Stimulated activated CD8-positive, alpha-beta memory T cell treated with anti-CD3 and anti-CD28 coated beads, Interleukin-15, amount 100 ng/mL, for 1 hour (primary cell): ENCODE data around the gene IL10.
"Not testable (repeated sequence)": the region's sequence is repeated elsewhere in the genome, so short reads cannot be mapped to it uniquely, and the experiment has no call there.

ENCODE experiments used
- DNase-seq: peaks from one replicate; pipeline ENCODE4 v3.0.0-alpha.2; 2020; ENCODE audit warnings: low read depth

Gene IL10

DNA sequence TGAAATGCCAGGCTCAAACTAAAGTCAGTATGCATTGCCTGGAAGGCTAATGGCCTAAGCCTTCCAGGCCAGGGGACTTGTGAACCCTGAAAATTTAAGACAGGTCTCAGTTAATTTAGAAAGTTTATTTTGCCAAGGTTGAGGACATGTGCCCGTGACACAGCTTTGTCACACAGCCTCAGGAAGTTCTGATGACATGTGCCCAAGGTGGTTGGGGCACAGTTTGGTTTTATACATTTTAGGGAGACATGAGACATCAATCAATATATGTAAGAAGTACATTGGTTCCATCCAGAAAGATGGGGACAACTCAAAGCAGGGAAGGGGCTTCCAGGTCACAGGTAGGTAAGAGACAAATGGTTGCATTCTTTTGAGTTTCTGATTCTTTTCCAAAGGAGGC lies 6.5 kb downstream of the IL10 start:
- not testable (repeated sequence) for DNase-seq

DNA sequence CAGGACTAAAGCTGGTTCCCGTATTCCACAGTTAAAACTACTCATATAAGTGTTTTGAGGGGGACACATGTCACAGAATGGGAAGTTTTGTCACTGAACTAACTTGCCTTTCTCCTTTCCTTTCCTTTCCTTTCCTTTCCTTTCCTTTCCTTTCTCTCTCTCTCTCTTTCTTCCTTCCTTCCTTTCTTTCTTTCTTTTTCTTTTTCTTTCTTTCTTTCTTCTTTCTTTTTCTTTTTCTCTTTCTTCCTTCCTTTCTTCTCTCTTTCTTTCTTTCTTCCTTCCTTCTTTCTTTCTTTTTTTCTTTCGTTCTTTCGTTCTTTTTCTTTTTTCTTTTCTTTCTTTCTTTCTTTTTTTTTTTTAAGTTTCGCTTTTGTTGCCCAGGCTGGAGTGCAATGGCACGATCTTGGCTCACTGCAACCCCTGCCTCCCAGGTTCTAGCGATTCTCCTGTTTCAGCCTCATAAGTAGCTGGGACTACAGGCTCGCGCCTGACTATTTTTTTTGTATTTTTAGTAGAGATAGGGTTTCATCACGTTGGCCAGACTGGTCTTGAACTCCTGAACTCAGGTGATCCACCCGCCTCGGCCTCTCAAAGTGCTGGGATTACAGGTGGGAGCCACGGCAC lies 9.4 kb downstream of the IL10 start:
- DNase-seq: not testable (repeated sequence)

DNA sequence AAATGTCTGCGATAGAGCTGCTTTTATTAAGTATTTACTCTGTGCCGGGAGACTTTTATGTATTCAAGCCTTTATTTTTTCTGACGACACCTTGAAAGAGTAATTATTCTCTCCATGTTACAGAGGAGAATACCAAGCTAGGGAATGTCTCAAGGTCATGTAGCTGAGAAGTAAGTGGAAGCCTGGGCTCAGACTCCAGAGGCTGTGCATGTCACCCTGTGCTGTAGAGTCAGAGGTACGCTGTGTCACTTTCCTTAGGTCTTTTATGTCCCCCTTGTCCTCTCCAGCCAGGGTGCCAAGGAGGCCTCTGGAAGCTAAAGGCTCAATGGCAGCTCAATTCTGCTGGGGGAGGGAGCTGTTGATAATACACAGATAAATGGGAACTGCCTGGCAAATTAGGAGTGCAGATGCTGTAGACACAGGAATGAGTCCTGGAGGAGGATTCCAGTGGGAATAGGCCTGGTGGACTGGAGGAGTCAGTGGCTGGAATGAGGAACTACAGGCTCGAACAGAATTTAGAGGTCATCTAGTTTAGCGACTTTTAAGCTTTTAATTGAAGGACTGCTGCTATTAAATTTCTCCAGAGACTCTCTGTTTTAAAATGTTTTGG lies 11.0 kb downstream of the IL10 start:
- DNase-seq: no peak

DNA sequence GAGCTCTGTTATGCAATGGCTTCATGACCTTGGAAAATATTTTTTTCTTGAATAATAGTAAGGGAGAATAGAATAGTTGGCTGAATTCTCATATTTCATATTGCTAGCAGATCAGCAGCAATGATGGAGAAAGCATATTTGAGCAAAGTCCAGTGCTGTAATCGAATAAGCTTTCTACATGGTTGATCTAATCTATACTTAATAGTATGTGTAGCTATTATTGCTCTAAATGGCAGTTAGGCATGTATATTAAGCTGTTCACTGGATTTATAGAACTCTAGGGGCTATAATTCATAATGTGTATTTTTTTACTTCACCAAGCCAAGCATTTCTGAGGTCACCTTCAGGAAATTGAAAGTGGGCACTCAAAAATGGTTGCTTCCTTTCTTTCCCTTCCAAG lies 11.7 kb downstream of the IL10 start:
- no peak for DNase-seq

DNA sequence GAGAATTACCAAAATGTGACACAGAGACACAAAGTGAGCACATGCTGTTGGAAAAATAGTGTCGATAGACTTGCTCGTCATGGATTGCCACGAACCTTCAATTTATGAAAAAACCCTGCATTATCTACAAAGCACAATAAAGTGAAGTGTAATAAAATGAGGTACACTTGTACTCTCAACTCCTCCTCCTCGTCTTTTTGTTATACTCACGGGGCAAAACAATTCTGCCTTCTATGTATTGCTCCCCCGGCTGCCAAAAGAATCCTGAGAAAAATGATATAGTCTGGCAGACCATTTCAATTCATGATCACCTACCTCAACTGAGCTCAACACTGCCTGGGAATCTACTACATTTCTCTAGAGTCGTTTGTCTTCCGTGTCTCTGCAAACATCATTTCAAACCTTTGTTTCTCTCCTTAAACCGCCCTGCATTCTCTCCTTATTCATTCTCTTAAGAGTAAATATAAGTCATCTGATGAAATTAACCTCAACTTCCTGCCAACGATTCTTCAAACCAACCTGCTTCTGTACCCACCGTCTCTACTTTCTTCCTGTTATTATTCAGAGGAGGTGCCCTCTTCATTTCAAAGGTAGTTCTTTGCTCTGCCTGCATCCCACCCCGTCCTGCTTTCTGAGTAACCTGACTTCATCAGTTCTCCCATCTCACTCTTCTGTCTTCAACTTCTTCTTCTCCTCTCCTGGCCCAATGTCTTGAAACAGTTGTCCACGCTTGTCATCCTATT lies 14.6 kb downstream of the IL10 start:
- no peak for DNase-seq

DNA sequence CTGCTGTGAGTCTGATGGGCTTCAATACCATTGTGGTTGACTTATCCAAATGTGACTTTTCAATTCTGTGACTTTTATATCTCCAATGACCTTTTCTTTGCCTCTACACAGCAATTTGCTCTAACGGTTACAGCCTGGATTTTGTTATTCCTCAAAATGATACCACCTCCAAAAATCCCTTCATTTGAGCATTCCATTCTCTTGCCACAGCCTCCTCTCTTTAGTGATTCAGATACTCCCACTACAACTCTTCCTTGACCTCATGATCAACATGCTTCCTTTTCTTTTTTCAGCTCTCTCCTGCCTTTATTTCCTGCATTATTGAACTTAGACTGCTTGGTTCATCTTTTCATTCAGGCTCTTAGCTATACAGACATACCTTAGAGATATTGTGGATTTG lies 18.3 kb downstream of the IL10 start:
- no peak for DNase-seq

DNA sequence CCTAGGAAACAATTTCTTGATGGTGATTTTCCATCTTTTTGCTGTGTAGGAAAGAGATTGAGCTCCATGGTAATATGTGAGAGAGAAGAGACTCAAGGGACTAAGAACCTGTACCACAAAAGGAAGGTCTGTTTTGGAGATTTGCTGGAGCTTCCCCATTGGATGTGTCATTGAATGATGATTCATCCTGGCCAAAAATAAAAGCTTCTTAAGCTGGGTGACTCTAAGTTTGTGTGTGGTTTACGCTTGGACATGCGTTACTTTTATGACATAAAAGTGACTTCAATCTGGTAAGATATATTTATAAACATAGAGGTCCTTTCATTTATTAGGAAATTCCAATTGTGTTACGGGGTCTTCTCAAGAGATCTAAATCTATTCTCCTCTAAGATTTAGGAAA lies 19.2 kb downstream of the IL10 start:
- no peak for DNase-seq

DNA sequence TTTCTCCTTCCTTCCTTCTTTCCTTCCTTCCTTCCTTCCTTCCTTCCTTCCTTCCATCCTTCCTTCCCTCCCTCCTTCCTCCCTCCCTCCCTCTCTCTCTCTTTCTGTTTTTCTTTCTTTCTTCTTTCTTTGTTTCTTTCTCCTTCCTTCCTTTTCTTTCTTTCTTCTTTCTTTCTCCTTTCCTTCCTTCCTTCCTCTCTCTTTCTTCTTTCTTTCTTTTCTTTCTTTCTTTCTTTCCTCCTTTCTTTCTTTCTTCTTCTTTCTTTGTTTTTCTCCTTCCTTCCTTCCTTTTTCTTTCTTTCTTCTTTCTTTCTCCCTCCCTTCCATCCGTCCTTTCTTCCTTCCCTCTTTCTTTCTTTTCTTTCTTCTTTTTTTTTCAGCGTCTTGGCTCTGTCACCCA lies 19.8 kb downstream of the IL10 start:
- DNase-seq: no peak

DNA sequence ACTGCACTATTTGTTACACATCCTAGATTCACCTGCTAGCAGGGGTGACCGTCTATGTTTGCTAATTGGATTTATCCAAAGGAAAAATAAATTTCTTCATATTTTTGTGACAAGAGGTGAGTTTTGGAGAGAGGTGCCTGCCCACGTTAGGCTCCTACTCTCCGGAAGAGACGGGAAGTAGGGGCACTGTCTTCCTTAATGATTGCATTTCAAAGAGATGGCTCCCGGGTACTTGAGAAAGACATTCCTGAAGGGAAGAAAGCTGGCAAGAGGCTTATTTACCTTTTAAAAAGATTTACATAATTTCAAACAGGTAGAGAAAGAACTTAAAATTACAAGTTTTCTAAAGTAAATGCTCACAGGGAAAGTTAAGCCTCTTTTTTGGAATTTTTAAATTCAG lies 20.4 kb downstream of the IL10 start:
- no peak for DNase-seq

DNA sequence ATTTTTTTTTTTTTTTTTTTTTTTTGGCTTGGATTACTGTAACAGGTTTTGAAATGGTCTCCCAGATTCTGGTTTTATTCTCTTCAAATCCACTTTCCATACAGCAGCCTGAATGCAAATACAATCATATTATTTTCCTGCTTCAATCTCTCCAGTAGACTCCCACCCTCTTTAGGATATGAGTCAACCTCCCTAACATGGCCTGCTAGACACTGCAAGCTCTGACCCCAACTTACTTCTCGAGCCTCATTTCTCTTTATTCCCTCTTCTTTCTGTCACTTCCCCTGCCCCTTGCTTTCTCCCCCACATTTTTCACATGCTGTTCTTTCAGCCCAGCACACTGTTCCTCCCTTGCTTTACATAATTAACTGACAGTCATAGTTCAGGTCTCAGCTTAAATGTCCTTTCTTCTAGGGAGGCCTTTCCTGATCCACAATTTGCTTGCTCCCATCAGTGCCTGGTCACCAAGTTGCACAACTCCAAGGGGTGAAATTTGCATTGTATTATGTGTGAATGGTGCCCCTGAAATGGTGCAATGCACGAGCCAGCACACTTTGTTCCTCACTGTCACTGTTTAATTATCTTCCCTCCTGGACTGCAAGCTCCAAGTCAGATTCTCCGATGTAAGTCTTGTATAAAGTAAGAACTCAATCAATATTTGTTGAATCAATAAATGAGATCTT lies 23.8 kb downstream of the IL10 start:
- no peak for DNase-seq

DNA sequence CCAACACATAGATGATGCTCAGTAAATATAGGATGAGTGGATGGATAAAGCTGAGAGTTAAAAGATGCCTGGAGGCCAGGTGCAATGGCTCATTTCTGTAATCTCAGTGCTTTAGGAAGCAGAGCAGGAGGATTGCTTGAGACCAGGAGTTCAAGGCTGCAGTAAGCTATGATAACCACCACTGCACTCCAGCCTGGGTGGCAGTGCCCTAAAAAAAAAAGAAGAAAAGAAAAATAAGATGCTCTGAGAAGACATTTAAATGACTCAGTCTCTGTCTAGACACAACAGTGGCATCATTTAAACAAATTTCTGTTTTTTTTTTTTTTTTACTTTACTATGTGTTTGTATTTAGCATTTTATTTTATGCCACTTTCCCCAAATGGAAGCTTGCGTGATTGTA lies 27.0 kb downstream of the IL10 start:
- DNase-seq: no peak

DNA sequence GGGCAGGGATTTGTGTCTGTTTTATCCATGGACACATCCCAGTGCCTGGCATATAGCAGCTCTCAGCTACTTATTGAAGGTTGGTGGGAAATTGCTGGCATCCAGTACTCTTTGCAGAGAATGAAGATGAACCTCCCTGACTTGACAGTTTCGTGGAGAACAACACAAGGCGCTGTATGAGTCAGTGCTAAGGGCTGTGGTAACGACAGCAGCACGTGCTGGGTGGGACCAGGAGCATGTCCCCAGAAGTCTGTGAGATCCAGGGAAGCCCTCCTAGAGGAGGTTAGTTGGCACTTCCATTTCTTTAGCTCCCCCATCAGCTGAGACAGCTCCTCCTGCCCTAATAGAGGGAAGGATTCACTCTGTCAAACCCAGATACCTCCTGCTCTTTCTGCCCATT lies 27.6 kb downstream of the IL10 start:
- DNase-seq: no peak

DNA sequence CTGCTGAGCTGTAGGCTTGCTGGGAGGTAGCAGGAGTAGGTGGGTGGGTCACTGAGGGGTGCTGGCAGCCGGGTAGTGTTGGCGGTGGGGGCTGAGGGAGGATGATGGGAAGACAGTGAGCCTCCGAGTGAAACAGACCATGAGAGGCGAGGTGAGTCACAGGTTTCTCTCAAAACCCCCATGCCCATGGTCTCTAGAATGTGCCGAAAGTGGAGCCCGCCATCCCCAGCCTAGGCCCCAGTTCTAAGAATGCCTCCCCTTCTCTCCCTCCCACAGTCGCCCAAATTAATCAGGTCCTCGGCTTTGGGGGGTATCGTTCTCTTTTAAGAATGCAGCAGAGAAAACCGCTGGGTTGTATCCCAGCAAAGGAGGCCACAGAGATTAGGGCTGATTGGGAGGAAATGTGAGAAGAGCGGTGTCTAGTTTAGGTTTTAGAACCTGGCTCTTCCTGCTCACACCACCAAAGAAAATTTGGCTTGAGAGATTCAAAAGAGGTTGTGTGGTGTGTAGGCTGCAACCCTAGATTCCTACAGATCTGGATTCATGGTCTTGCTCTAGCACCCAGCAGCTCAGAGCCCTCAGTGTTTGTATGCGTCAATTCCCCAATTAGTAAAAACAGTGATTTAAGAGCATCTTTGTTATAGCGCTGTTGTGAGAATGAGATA lies 29.4 kb downstream of the IL10 start:
- DNase-seq: no peak

DNA sequence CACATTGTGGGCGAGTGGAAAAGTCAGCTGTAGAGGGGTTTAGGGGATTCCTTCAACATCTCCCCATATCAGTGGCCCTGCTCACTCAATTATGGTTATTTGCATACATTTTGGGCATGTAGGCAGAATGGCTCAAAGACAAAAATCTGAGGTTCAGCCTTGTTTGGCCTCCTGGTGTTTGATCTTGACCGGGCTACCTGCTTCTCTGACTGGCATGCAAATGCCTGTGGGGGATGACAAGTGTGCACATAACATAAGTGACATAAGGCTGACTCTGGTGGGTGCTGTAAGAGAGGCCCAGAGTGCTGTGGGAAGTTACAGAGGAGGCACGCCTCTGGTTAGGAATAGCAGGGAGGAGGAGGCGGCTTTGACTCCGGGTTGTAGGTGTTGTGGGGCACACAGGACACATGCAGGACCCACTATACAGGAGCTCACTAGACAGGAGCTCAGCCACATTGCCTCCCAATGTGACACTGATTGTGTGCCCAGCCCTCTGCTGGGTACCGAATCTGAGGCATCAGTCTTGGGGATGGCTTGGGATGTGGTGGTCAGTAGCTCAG lies 31.1 kb downstream of the IL10 start:
- DNase-seq: no peak

DNA sequence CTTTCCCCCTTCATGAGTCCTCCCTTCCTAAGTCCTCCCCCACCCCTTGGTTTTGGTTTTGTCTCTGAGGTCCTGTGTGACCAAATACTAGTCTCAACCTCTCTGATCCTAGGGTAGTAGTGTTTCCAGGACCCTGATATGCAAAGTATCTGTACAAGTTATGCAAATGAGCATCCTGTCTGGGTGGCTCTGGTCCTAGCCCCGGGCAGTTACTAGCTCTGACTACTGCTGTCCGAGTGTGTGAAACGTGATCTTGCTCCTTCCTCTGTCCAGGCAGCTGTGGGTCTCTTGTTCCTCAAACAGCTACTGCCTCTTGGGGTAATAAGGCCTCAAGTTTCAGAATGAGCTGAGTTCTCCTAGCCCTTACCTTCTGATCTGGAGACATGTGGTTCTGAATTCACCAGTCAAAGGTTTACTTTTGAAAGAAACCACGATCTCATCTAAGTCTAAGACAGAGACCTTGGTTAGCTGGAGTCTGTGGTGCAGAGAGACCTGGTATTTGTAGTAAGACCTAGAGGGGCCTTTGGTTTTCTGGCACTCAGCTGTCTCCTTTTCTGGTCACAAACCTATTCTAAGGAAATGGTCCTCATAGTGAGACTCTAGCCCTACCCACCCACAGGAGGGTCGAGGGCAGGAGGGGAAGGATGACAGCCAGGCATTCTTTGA lies 32.8 kb downstream of the IL10 start:
- DNase-seq: no peak

DNA sequence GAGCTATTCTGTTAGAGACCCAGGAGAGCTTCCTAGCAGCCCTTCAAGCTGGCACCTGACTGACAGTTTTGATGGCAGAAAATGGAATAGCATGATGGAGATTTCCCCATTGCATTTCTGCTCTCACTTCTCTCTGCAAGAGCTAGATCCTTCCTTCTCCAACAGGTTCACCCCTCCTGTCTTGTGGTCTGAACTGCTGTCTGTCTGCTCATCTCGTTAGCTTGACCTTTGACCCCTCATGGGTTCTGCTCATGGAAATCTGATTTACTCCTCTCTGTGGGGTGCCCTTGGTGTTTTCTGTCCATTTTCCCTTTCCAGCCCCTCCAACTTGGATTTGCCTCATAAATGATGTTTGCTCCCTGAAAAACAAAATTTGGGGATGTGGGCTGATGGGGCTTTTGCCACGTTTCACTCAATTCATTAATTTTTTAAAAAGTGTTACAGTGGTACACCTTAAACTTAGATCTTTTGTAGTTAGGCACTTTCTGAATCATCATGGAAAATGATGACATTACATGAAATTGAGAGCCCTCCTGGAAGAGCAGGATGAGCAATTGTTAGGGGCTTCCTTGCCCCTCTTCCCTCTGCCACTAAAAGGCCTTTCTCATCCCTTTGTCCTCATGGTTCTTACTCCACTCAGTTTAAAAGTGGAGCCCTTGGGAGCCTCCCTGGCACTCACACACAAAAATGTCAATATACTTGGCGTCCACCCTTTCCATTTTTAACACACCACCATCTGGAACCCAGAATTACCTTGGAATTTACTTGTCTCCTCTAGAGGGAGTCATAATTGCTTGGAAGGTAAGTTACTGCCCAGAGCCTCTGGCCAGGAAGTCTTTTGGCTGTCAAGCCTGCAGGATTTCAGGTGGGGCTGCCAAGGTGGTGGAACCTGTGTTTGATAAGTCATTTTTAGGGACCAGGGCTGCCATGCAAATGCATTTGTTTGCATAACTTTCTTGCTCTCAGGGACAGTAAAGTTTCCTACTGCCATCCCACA lies 33.6 kb downstream of the IL10 start:
- DNase-seq: no peak

DNA sequence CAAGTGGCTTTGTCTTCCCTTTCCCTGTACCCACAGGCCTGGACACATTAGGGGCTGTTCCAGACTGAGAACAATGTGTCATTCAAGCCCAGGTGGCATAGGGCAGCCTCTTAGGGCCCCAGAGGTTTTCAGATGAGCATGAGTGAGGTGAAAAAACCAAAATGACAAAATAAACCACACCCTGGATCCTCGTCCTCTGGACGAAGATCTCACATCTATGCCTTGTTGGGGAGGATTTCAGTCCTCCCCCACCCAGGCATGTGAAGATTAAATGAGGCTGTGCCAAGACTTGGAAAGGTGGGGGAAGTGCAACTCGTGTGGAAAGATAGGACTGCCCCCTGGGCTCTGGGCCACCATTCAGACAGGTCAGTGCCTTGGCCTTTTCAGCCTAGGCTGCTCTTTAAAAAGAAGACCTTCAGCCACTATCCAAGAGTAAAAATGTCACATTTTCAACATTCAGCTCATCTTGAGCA lies 34.5 kb downstream of the IL10 start:
- DNase-seq: no peak

DNA sequence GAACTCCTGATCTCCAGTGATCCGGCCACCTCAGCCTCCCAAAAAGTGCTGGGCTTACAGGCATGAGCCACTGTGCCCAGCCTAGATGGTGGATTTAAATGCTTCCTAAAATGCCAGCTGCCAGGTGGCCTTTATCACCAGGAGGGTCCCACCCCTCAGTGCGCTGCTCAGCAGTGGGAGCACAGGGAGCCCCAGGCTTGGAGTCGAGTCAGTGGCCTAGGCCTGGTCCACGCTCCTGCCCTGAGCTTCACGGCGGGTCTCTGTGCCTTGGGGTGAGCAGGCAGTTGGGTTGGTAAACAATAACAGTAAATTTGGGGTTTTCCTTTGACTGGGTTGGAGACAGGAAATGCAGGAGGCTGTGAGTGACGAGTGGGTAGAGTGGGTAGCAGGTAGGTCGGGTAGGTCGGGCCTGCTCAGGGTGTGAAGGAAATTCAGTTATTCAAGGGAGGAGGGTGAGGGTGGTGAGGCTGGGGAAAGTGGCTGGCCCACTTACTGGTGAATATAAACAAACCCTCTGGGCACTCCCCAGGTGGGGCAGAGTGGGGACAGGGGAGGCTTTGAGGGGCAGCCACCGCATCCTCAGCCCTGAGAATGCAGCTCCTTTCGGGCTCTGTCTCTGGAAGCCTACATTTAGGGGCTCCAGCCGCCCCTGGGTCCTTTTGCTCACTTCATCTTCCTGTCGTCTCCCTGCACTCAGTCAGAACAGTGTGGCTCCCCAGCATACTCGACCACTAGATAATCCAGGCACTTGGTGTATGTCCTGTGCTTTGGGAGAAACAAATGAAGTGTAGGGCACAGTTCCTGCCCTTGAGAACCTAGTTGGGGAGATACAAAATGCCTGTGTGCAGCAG lies 35.2 kb downstream of the IL10 start:
- no peak for DNase-seq

DNA sequence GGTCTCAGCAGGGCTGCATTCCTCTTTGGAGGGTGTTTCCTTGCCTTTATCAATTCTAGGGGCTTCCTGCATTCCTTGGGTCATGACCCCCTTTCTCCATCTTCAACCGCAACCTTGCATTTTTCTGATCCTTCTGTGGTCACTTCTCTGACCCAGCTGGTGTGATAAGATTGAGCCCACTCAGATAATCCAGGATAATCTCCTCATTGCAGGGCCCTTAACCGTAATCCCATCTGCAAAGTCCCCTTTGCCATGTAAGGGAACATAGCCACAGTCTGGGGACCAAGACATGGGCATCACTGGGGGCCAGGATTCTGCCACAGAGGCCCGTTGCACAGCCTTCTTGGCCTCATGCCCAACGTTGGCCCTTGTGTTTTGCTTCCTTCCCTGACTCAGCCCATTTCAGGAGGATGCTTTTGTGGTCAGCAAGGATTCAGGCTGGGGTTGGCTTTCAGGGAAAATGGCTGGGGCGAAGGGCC lies 36.7 kb downstream of the IL10 start:
- DNase-seq: no peak
